ENCODE results near the gene TMPRSS3.

TMPRSS3 gene

GRCh38 chr21:42405064-42406013 lies 9.5 kb upstream of the TMPRSS3 start:
- TF ChIP-seq, protein P1, sequence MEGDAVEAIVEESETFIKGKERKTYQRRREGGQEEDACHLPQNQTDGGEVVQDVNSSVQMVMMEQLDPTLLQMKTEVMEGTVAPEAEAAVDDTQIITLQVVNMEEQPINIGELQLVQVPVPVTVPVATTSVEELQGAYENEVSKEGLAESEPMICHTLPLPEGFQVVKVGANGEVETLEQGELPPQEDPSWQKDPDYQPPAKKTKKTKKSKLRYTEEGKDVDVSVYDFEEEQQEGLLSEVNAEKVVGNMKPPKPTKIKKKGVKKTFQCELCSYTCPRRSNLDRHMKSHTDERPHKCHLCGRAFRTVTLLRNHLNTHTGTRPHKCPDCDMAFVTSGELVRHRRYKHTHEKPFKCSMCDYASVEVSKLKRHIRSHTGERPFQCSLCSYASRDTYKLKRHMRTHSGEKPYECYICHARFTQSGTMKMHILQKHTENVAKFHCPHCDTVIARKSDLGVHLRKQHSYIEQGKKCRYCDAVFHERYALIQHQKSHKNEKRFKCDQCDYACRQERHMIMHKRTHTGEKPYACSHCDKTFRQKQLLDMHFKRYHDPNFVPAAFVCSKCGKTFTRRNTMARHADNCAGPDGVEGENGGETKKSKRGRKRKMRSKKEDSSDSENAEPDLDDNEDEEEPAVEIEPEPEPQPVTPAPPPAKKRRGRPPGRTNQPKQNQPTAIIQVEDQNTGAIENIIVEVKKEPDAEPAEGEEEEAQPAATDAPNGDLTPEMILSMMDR (conservative IDR thresholded peaks at IDR 0.05; ENCODE audit: control insufficient read depth, insufficient read depth, low read depth, low read length), result no peak
- H3K4me3 ChIP-seq (ENCODE audit: control insufficient read depth, low read depth, low read length), result no peak overlapping the region
- DNase-seq (ENCODE audit: low read depth), result no peak

GRCh38 chr21:42404539-42404938 lies 8.7 kb upstream of the TMPRSS3 start:
- no peak overlapping the region for H3K4me3 ChIP-seq (ENCODE audit: control insufficient read depth, low read depth, low read length)
- TF ChIP-seq, protein P1 (conservative IDR thresholded peaks at IDR 0.05; ENCODE audit: control insufficient read depth, insufficient read depth, low read depth, low read length), result no peak
- no peak for DNase-seq (ENCODE audit: low read depth)

DNA sequence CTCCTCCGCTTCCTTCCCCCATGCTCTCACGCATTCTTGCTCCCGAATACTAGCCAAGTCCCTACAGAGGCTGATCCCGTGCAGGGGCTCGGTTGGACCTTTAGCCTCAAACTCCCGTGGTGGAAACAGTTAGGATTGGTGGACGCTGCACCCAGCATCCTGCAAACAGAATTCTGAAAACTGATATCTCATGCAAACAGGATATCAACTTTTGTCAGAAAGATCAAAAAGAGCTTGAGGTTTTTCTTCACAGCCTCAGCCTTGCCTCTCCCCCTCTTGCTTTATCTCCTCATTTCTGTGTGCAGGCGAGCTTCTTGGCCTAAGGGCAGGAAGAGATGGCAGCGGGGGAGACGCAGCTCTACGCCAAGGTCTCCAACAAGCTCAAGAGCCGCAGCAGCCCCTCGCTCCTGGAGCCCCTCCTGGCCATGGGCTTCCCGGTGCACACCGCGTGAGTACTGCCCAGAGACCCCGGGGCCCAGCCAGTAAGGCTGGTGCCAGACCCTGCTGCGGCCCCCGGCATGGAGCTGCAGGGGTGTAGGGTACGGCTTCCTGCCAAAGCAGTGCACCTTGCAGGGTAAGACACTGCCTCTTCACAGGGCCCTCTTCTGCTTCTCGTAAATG lies 7.9 kb upstream of the TMPRSS3 start, which contains the start of gene UBASH3A:
Gene UBASH3A, plus strand, starts transcription at position 292 of the 621 bp plus-strand sequence. Its CDS starts 44 bp downstream, at position 336.
- no peak for DNase-seq (ENCODE audit: low read depth)
- H3K4me3 ChIP-seq (ENCODE audit: control insufficient read depth, low read depth, low read length), result no peak within 1 kb of the TSS
- TF ChIP-seq, protein P1 (conservative IDR thresholded peaks at IDR 0.05; ENCODE audit: control insufficient read depth, insufficient read depth, low read depth, low read length), result no peak

- H3K4me3 ChIP-seq (ENCODE audit: control insufficient read depth, low read depth, low read length), result no peak overlapping the region
- TF ChIP-seq, protein P1 (conservative IDR thresholded peaks at IDR 0.05; ENCODE audit: control insufficient read depth, insufficient read depth, low read depth, low read length), result no peak
- DNase-seq (ENCODE audit: low read depth), result no peak
Observed at GRCh38 chr21:42401820-42402251, 6.0 kb upstream of the TMPRSS3 start.

GRCh38 chr21:42401154-42401553 lies 5.3 kb upstream of the TMPRSS3 start:
- no peak overlapping the region for H3K4me3 ChIP-seq (ENCODE audit: control insufficient read depth, low read depth, low read length)
- TF ChIP-seq, protein P1 (conservative IDR thresholded peaks at IDR 0.05; ENCODE audit: control insufficient read depth, insufficient read depth, low read depth, low read length), result no peak
- peak; percentile 21 for DNase-seq (ENCODE audit: low read depth)

GRCh38 chr21:42400525-42400924 lies 4.7 kb upstream of the TMPRSS3 start:
- H3K4me3 ChIP-seq (ENCODE audit: control insufficient read depth, low read depth, low read length), result no peak overlapping the region
- TF ChIP-seq, protein P1 (conservative IDR thresholded peaks at IDR 0.05; ENCODE audit: control insufficient read depth, insufficient read depth, low read depth, low read length), result no peak
- peak; percentile 47 for DNase-seq (ENCODE audit: low read depth)
